PC-3 (cell line): ENCODE measurements around the gene NSRP1. TPM values are rescaled to one million over a fixed set of nuclear protein-coding genes. Genes with fewer than 3 reads are reported as not detected.
"Not testable (repeated sequence)": the region's sequence is repeated elsewhere in the genome, so short reads cannot be mapped to it uniquely, and the experiment has no call there.

Source experiments
- ATAC-seq: fragments of 200-7000 bp; cut with Tn5 transposase; 2 replicates; pipeline ENCODE4 v1.9.1; 2020; ENCODE audit warnings: mild to moderate bottlenecking, moderate library complexity
- BruUV-seq: library from RNA; stranded (reverse); fragments of 400-500 nt; replicated peaks from 2 replicates; lab custom pipeline; 2021; lab: Mats Ljungman, UMichigan
- CTCF ChIA-PET: fragments of 300-600 bp; sonication (Branson Sonifier 250); formaldehyde crosslinking; loops from one replicate; lab custom pipeline; 2022; ENCODE audit warnings: antibody characterized with exemption; lab: Charles Lee
- POLR2A ChIA-PET: fragments of 300-600 bp; sonication (Branson Sonifier 250); formaldehyde crosslinking; loops from one replicate; lab custom pipeline; 2022; ENCODE audit warnings: antibody characterized with exemption; ENCODE audit not compliant: unreplicated experiment; lab: Charles Lee
- DNase-seq: peaks from one replicate; pipeline ENCODE4 v3.0.0-alpha.2; 2015
- H2AFZ ChIP-seq: fragments of 300-600 bp; sonication (generic); 2 replicates; pipeline ENCODE4 v1.6.0; 2016; ENCODE audit warnings: antibody characterized with exemption, low read length
- H3F3A ChIP-seq: fragments of 300-600 bp; sonication (generic); one replicate; pipeline ENCODE4 v1.6.0; 2017; ENCODE audit warnings: antibody characterized with exemption, low read length, control low read depth, mild to moderate bottlenecking; ENCODE audit not compliant: unreplicated experiment
- H3K27ac ChIP-seq: fragments of 300-600 bp; sonication (generic); 2 replicates; pipeline ENCODE4 v1.5.1; 2016; ENCODE audit warnings: mild to moderate bottlenecking, low read length
- H3K27me3 ChIP-seq: fragments of 300-600 bp; sonication (generic); 2 replicates; pipeline ENCODE4 v1.6.1; 2016; ENCODE audit warnings: low read length, mixed read lengths
- H3K36me3 ChIP-seq: fragments of 300-600 bp; sonication (generic); 2 replicates; pipeline ENCODE4 v1.6.1; 2016; ENCODE audit warnings: low read depth, mixed run types, low read length, mixed read lengths
- H3K4me1 ChIP-seq: fragments of 300-600 bp; sonication (generic); 2 replicates; pipeline ENCODE4 v1.5.1; 2016; ENCODE audit warnings: low read length; ENCODE audit not compliant: insufficient read depth
- H3K4me2 ChIP-seq: fragments of 300-600 bp; sonication (generic); 2 replicates; pipeline ENCODE4 v1.6.0; 2016; ENCODE audit warnings: low read length
- H3K4me3 ChIP-seq: fragments of 300-600 bp; sonication (generic); 2 replicates; pipeline ENCODE4 v1.5.1; 2016; ENCODE audit warnings: mild to moderate bottlenecking, low read length, mixed read lengths
- H3K79me2 ChIP-seq: fragments of 300-600 bp; sonication (generic); 2 replicates; pipeline ENCODE4 v1.6.1; 2017; ENCODE audit warnings: low read length, mixed read lengths
- H3K9ac ChIP-seq: fragments of 300-600 bp; sonication (generic); 2 replicates; pipeline ENCODE4 v1.6.0; 2016; ENCODE audit warnings: mild to moderate bottlenecking, low read length
- H3K9me2 ChIP-seq: fragments of 300-600 bp; sonication (generic); replicated peaks from 2 replicates; pipeline ENCODE4 v1.6.1; 2016; ENCODE audit warnings: mixed run types, low read length, mixed read lengths
- H3K9me3 ChIP-seq: fragments of 300-600 bp; sonication (generic); 2 replicates; pipeline ENCODE4 v1.6.1; 2016; ENCODE audit warnings: low read length, mixed read lengths
- H4K20me1 ChIP-seq: fragments of 300-600 bp; sonication (generic); 2 replicates; pipeline ENCODE4 v1.6.1; 2016; ENCODE audit warnings: low read length, mixed read lengths
- EZH2 ChIP-seq: fragments of 300-600 bp; sonication (generic); IDR thresholded peaks from one replicate; pipeline ENCODE4 v1.6.1; 2017; ENCODE audit warnings: antibody characterized with exemption, mild to moderate bottlenecking, low read length; ENCODE audit not compliant: unreplicated experiment
- EZH2phosphoT487 ChIP-seq: fragments of 300-600 bp; sonication (generic); IDR thresholded peaks from 2 replicates; pipeline ENCODE4 v1.6.1; 2018; ENCODE audit warnings: mild to moderate bottlenecking, antibody characterized with exemption, low read length, borderline replicate concordance
- intact Hi-C: fragments of 100-400 bp; cut with micrococcal nuclease; formaldehyde crosslinking; loops from 2 replicates; pipeline ENCODE4 v1.9.0; 2023
- total RNA-seq: library from RNA; depleted of rRNA; stranded (reverse); fragments of >200 nt; gene quantifications from 2 replicates; pipeline ENCODE4 v1.2.3, GENCODE V29; 2014
- TF ChIP-seq, protein P1 (sequence below): fragments of 300-600 bp; sonication (generic); conservative IDR thresholded peaks from 2 replicates; pipeline ENCODE4 v1.5.1; 2017; ENCODE audit warnings: antibody characterized with exemption, low read depth, mild to moderate bottlenecking, low read length

Gene NSRP1
- total RNA-seq, 1 experiment from 2014 or later = 6.4 TPM

DNA sequence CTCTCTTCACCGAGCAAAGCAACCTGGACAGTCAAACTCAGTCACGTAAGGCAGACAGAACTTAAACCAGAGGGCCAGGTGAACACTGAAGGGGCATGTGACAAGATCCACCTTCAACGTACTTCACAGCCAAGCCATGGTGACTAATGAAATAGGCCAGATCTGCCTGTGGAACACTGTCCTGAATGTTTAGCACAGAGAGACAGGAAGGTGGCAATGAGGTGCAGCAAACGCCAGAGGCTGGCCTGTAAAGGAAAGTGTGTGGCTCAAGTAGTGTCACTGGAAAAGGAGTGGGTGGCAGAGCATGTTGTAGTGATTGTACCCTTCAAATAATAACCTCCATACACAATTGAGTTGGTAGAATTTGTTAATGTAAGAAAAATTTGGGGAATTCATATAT lies 80.8 kb downstream of the NSRP1 start:
- Histone ChIP-seq H3K4me1 (no peaks in the 10 kb centered on the region), H3K4me2 (no peak overlapping the region), H3K9me2 (no peaks in the 10 kb centered on the region), H3K9ac (no peak overlapping the region), H2AFZ (no peak overlapping the region), H3K27me3 (no peaks in the 10 kb centered on the region), H3K27ac (no peak overlapping the region), H3K9me3 (no peaks in the 10 kb centered on the region), H3K79me2 (no peaks in the 10 kb centered on the region), H3F3A (no peaks in the 10 kb centered on the region), H3K4me3 (no peak overlapping the region), H4K20me1 (no peaks in the 10 kb centered on the region), H3K36me3 (no peaks in the 10 kb centered on the region)
- intact Hi-C loops = no loop called here
- TF ChIP-seq EZH2 = no peak
- TF ChIP-seq, protein P1, sequence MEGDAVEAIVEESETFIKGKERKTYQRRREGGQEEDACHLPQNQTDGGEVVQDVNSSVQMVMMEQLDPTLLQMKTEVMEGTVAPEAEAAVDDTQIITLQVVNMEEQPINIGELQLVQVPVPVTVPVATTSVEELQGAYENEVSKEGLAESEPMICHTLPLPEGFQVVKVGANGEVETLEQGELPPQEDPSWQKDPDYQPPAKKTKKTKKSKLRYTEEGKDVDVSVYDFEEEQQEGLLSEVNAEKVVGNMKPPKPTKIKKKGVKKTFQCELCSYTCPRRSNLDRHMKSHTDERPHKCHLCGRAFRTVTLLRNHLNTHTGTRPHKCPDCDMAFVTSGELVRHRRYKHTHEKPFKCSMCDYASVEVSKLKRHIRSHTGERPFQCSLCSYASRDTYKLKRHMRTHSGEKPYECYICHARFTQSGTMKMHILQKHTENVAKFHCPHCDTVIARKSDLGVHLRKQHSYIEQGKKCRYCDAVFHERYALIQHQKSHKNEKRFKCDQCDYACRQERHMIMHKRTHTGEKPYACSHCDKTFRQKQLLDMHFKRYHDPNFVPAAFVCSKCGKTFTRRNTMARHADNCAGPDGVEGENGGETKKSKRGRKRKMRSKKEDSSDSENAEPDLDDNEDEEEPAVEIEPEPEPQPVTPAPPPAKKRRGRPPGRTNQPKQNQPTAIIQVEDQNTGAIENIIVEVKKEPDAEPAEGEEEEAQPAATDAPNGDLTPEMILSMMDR = no peak
- no peak for TF ChIP-seq EZH2phosphoT487
- ChIA-PET CTCF (no interaction called here), POLR2A (no interaction called here)
- BruUV-seq = no TSS peak
- ATAC-seq = no peak
- no peak for DNase-seq

DNA sequence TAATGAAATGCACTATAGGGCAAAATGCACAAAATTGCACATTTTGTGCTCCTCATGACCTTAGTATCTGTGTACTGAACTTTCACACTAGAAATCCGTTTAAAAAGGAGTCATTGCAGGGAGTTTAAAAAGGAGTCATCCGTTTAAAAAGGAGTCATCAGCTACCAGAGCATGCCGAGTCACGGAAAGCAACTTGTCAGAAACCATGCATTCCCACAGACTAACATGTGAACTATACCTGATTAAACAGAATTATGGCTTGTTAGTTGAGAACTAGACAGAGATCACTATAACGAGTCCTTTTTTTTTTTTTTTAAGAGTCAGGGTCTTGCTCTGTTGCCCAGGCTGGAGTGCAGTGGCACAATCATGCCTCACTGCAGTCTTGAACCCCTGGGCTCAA lies 83.0 kb downstream of the NSRP1 start:
- no peaks in the 10 kb centered on the region for H3K9me3 ChIP-seq
- no peaks in the 10 kb centered on the region for H3K4me1 ChIP-seq
- H3K4me3 ChIP-seq = no peak overlapping the region
- ChIA-PET CTCF (interaction anchor here (0.6 kb wide), 1 partner anchor 95 kb away, joined by 3 read pairs; no protein-coding TSS in a partner anchor), POLR2A (no interaction called here)
- H3K79me2 ChIP-seq = no peaks in the 10 kb centered on the region
- H4K20me1 ChIP-seq = no peaks in the 10 kb centered on the region
- H3K9me2 ChIP-seq = no peaks in the 10 kb centered on the region
- BruUV-seq = no TSS peak
- no peak overlapping the region for H3K27ac ChIP-seq
- DNase-seq = no peak
- ATAC-seq = no peak
- no peaks in the 10 kb centered on the region for H3K27me3 ChIP-seq
- intact Hi-C loops = no loop called here
- no peaks in the 10 kb centered on the region for H3K36me3 ChIP-seq
- H3K9ac ChIP-seq = no peak overlapping the region
- no peaks in the 10 kb centered on the region for H3F3A ChIP-seq
- no peak overlapping the region for H3K4me2 ChIP-seq
- no peak for TF ChIP-seq EZH2phosphoT487
- no peak for TF ChIP-seq EZH2
- TF ChIP-seq, protein P1 = no peak
- H2AFZ ChIP-seq = no peak overlapping the region

DNA sequence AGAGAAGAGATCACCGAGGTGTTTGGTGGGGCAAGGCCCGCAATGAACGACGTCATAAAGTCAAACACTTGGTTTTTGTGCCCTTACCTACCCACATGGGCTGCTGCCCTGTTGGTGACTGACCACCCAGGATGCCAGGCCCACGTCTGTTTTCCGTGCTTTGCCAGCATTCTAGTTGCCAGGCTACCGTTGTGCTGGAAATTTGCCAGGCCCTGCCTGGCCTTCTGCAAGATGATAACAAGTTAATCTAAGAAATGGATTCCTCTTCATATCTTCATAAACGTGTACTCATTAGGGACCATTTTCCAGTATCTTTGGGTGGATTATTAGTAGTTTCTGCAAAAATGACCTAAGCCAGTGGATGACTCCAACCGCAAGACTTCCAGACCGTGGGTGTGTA lies 83.5 kb downstream of the NSRP1 start:
- no peaks in the 10 kb centered on the region for H3K27me3 ChIP-seq
- CTCF ChIA-PET = no interaction called here
- no peaks in the 10 kb centered on the region for H3K36me3 ChIP-seq
- H3F3A ChIP-seq = no peaks in the 10 kb centered on the region
- no peaks in the 10 kb centered on the region for H4K20me1 ChIP-seq
- no peak overlapping the region for H2AFZ ChIP-seq
- DNase-seq (no peak), ATAC-seq (no peak)
- H3K79me2 ChIP-seq = no peaks in the 10 kb centered on the region
- no peaks in the 10 kb centered on the region for H3K4me1 ChIP-seq
- no peak overlapping the region for H3K27ac ChIP-seq
- no peaks in the 10 kb centered on the region for H3K9me2 ChIP-seq
- no peak overlapping the region for H3K9ac ChIP-seq
- POLR2A ChIA-PET = no interaction called here
- no peaks in the 10 kb centered on the region for H3K9me3 ChIP-seq
- TF ChIP-seq, protein P1 = no peak
- TF ChIP-seq EZH2 = no peak
- BruUV-seq = no TSS peak
- H3K4me3 ChIP-seq = no peak overlapping the region
- intact Hi-C loops = no loop called here
- H3K4me2 ChIP-seq = no peak overlapping the region

DNA sequence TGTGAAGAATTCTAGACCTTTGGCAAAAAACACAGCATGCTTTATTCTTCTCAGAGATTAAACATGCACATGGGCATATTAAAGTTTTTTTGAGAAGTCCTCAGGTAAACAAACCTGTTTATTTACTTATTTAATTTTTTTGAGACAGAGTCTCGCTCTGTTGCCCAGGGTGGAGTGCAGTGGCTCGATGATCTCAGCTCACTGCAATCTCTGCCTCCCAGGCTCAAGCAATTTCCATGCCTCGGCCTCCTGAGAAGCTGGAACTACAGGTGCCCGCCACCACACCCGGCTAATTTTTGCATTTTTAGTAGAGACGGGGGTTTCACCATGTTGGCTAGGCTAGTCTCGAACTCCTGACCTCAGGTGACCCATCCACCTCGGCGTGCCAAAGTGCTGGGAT lies 84.0 kb downstream of the NSRP1 start:
- H3K9me3 ChIP-seq, H4K20me1 ChIP-seq, H3K9ac ChIP-seq, H3K4me2 ChIP-seq, DNase-seq, BruUV-seq, H3K4me3 ChIP-seq, H3K4me1 ChIP-seq, H3K27me3 ChIP-seq, H3K36me3 ChIP-seq, intact Hi-C loops, CTCF ChIA-PET, POLR2A ChIA-PET, ATAC-seq, H3F3A ChIP-seq, H2AFZ ChIP-seq, H3K79me2 ChIP-seq, H3K9me2 ChIP-seq, H3K27ac ChIP-seq: not testable (repeated sequence)
